Gastrocnemius medialis (tissue), 4 donors: ENCODE results near the gene ETHE1.

ENCODE experiments used
- POLR2A ChIP-seq, 2 donors: fragments of 450-650 bp; IDR thresholded peaks; one replicate each; pipeline ENCODE4 v1.6.1; 2017; ENCODE audit warnings: antibody characterized with exemption in 2 of 2, mild to moderate bottlenecking in 2 of 2, moderate library complexity in 2 of 2
- TF ChIP-seq, protein P1 (sequence below), 5 experiments: fragments of 450-650 bp in 3 of 5; fragments of 200-600 bp in 2 of 5; sonication (generic) in 2 of 5; IDR thresholded peaks in 4 of 5; conservative IDR thresholded peaks in 1 of 5; 1 replicate in 4 of 5; 2 replicates in 1 of 5; pipeline ENCODE4 v1.5.1; 2016 to 2019; ENCODE audit warnings: antibody characterized with exemption in 5 of 5, mild to moderate bottlenecking in 3 of 5, moderate library complexity in 3 of 5

- TF ChIP-seq, protein P1, sequence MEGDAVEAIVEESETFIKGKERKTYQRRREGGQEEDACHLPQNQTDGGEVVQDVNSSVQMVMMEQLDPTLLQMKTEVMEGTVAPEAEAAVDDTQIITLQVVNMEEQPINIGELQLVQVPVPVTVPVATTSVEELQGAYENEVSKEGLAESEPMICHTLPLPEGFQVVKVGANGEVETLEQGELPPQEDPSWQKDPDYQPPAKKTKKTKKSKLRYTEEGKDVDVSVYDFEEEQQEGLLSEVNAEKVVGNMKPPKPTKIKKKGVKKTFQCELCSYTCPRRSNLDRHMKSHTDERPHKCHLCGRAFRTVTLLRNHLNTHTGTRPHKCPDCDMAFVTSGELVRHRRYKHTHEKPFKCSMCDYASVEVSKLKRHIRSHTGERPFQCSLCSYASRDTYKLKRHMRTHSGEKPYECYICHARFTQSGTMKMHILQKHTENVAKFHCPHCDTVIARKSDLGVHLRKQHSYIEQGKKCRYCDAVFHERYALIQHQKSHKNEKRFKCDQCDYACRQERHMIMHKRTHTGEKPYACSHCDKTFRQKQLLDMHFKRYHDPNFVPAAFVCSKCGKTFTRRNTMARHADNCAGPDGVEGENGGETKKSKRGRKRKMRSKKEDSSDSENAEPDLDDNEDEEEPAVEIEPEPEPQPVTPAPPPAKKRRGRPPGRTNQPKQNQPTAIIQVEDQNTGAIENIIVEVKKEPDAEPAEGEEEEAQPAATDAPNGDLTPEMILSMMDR (IDR thresholded peaks at IDR 0.05 in 4 of 5, conservative IDR thresholded peaks at IDR 0.05 in 1 of 5) = no peak
- TF ChIP-seq POLR2A (IDR thresholded peaks at IDR 0.05) = no peak
Observed at GRCh38 chr19:43468354-43469159, 58.4 kb downstream of the ETHE1 start.
